ENCODE data around the gene PCDHGA4. TPM values are rescaled to one million over a fixed set of nuclear protein-coding genes. Genes with fewer than 3 reads are reported as not detected.
"Not testable (repeated sequence)": the region's sequence is repeated elsewhere in the genome, so short reads cannot be mapped to it uniquely, and the experiment has no call there.

The PCDHGA4 gene
- total RNA-seq (5.8 TPM), polyA plus RNA-seq (2.2 TPM)

GRCh38 chr5:141354900-141355469 is at the start of gene PCDHGA4:
Gene PCDHGA4 (plus strand): TSS chr5:141355021. CDS start chr5:141355108, 87 bp downstream.
- Histone ChIP-seq H3K27ac (ENCODE audit: low read depth) (no peak within 1 kb of the TSS), H3K36me3 (ENCODE audit: insufficient read depth) (no peaks in the 10 kb centered on the region), H3K4me3 (ENCODE audit: low read depth, low read length) (peak within 1 kb of the TSS; percentile 10), H3K4me1 (ENCODE audit: insufficient read depth) (no peaks in the 10 kb centered on the region)
- WGBS = 14% methylated on average over 29 of the region's 29 CpGs
- DNase-seq (ENCODE audit: extremely low spot score) = no peak

- DNase-seq (ENCODE audit: extremely low spot score) = no peak
- Histone ChIP-seq H3K4me3 (ENCODE audit: low read depth, low read length) (no peak overlapping the region), H3K4me1 (ENCODE audit: insufficient read depth) (no peaks in the 10 kb centered on the region), H3K27ac (ENCODE audit: low read depth) (no peak overlapping the region), H3K36me3 (ENCODE audit: insufficient read depth) (no peaks in the 10 kb centered on the region)
- 98% methylated on average over 1 of the region's 1 CpG for WGBS
Observed at GRCh38 chr5:141306630-141307029, 48.2 kb upstream of the PCDHGA4 start.

- Histone ChIP-seq H3K4me3 (ENCODE audit: low read depth, low read length) (no peak overlapping the region), H3K27ac (ENCODE audit: low read depth) (no peak overlapping the region), H3K36me3 (ENCODE audit: insufficient read depth) (peaks cover 4% of the 10 kb centered on the region), H3K4me1 (ENCODE audit: insufficient read depth) (no peaks in the 10 kb centered on the region)
- no peak for DNase-seq (ENCODE audit: extremely low spot score)
Observed at GRCh38 chr5:141313711-141314110, 41.1 kb upstream of the PCDHGA4 start.

GRCh38 chr5:141316963-141317362 is 37.9 kb upstream of the PCDHGA4 start:
- not testable (repeated sequence) for H3K4me3 ChIP-seq (ENCODE audit: low read depth, low read length); H3K4me1 ChIP-seq (ENCODE audit: insufficient read depth); H3K36me3 ChIP-seq (ENCODE audit: insufficient read depth); H3K27ac ChIP-seq (ENCODE audit: low read depth); DNase-seq (ENCODE audit: extremely low spot score)
- 89% methylated on average over 4 of the region's 4 CpGs for WGBS

GRCh38 chr5:141319202-141319601 is 35.6 kb upstream of the PCDHGA4 start:
- Histone ChIP-seq H3K27ac (ENCODE audit: low read depth) (no peak overlapping the region), H3K36me3 (ENCODE audit: insufficient read depth) (peaks cover 4% of the 10 kb centered on the region), H3K4me3 (ENCODE audit: low read depth, low read length) (no peak overlapping the region), H3K4me1 (ENCODE audit: insufficient read depth) (no peaks in the 10 kb centered on the region)
- 97% methylated on average over 6 of the region's 6 CpGs for WGBS
- DNase-seq (ENCODE audit: extremely low spot score) = no peak

- Histone ChIP-seq H3K4me3 (ENCODE audit: low read depth, low read length) (peak overlapping the region; percentile 73), H3K36me3 (ENCODE audit: insufficient read depth) (peaks cover 4% of the 10 kb centered on the region), H3K27ac (ENCODE audit: low read depth) (no peak overlapping the region), H3K4me1 (ENCODE audit: insufficient read depth) (no peaks in the 10 kb centered on the region)
- DNase-seq (ENCODE audit: extremely low spot score) = no peak
- WGBS = 69% methylated on average over 5 of the region's 5 CpGs
Observed at GRCh38 chr5:141319699-141320098, 35.1 kb upstream of the PCDHGA4 start.

- Histone ChIP-seq H3K27ac (ENCODE audit: low read depth) (peak within 1 kb of the TSS; percentile 90), H3K4me3 (ENCODE audit: low read depth, low read length) (peak within 1 kb of the TSS; percentile 73), H3K4me1 (ENCODE audit: insufficient read depth) (no peaks in the 10 kb centered on the region), H3K36me3 (ENCODE audit: insufficient read depth) (peaks cover 2% of the 10 kb centered on the region)
- peak; percentile 89 for DNase-seq (ENCODE audit: extremely low spot score)
- 1% methylated on average over 67 of the region's 67 CpGs for whole genome bisulfite sequencing
Observed at GRCh38 chr5:141320225-141321169, 34.3 kb upstream of the PCDHGA4 start, which contains the start of gene TAF7. Gene TAF7 (minus strand): TSS chr5:141320784. CDS start chr5:141320044, 740 bp downstream.

GRCh38 chr5:141322261-141322660 is 32.6 kb upstream of the PCDHGA4 start:
- DNase-seq (ENCODE audit: extremely low spot score) = no peak
- Histone ChIP-seq H3K4me1 (ENCODE audit: insufficient read depth) (no peaks in the 10 kb centered on the region), H3K27ac (ENCODE audit: low read depth) (no peak overlapping the region), H3K36me3 (ENCODE audit: insufficient read depth) (peaks cover 2% of the 10 kb centered on the region), H3K4me3 (ENCODE audit: low read depth, low read length) (no peak overlapping the region)
- 87% methylated on average over 3 of the region's 3 CpGs for WGBS

- H3K27ac ChIP-seq (ENCODE audit: low read depth) = no peak overlapping the region
- peak overlapping the region; percentile 11 for H3K4me3 ChIP-seq (ENCODE audit: low read depth, low read length)
- H3K36me3 ChIP-seq (ENCODE audit: insufficient read depth) = no peaks in the 10 kb centered on the region
- H3K4me1 ChIP-seq (ENCODE audit: insufficient read depth) = no peaks in the 10 kb centered on the region
- DNase-seq (ENCODE audit: extremely low spot score) = no peak
- WGBS = 11% methylated on average over 27 of the region's 27 CpGs
Observed at GRCh38 chr5:141326088-141326854, 28.6 kb upstream of the PCDHGA4 start.

- Histone ChIP-seq H3K4me3 (ENCODE audit: low read depth, low read length) (no peak overlapping the region), H3K36me3 (ENCODE audit: insufficient read depth) (no peaks in the 10 kb centered on the region), H3K27ac (ENCODE audit: low read depth) (no peak overlapping the region), H3K4me1 (ENCODE audit: insufficient read depth) (no peaks in the 10 kb centered on the region)
- WGBS = 81% methylated on average over 8 of the region's 8 CpGs
- DNase-seq (ENCODE audit: extremely low spot score) = no peak
Observed at GRCh38 chr5:141328231-141328630, 26.6 kb upstream of the PCDHGA4 start.

- 22% methylated on average over 21 of the region's 21 CpGs for WGBS
- no peak within 1 kb of the TSS for H3K4me3 ChIP-seq (ENCODE audit: low read depth, low read length)
- DNase-seq (ENCODE audit: extremely low spot score) = no peak
Observed at GRCh38 chr5:141330299-141331080, 24.3 kb upstream of the PCDHGA4 start, which contains the start of gene PCDHGA1. Gene PCDHGA1 (plus strand): TSS chr5:141330514.

GRCh38 chr5:141332571-141332970 is 22.2 kb upstream of the PCDHGA4 start:
- 39% methylated on average over 39 of the region's 39 CpGs for WGBS
- H3K4me1 ChIP-seq (ENCODE audit: insufficient read depth); H3K4me3 ChIP-seq (ENCODE audit: low read depth, low read length); H3K27ac ChIP-seq (ENCODE audit: low read depth); H3K36me3 ChIP-seq (ENCODE audit: insufficient read depth); DNase-seq (ENCODE audit: extremely low spot score): not testable (repeated sequence)

More at GRCh38 chr5:141330299-141331080, 24.3 kb upstream of the PCDHGA4 start, which contains the start of gene PCDHGA1:
- Histone ChIP-seq H3K4me1 (ENCODE audit: insufficient read depth) (no peaks in the 10 kb centered on the region), H3K27ac (ENCODE audit: low read depth) (no peak within 1 kb of the TSS), H3K36me3 (ENCODE audit: insufficient read depth) (no peaks in the 10 kb centered on the region)
